AG04449 (cell line): Measurements from ENCODE around the gene BDNF.

Source experiments
- CTCF ChIA-PET: fragments of 350-600 bp; formaldehyde crosslinking; extraction: SDS; loops from one replicate; lab custom pipeline; 2021; ENCODE audit warnings: antibody characterized with exemption; lab: Yijun Ruan, JAX
- POLR2A ChIA-PET: fragments of 400-600, 350-600 bp; formaldehyde crosslinking; extraction: SDS; loops from one replicate; lab custom pipeline; 2020; ENCODE audit warnings: antibody characterized with exemption, inconsistent platforms; lab: Yijun Ruan, JAX
- DNase-seq: peaks from one replicate; pipeline ENCODE4 v3.0.0-alpha.2; 2010; ENCODE audit warnings: low read depth, low spot score
- H3K4me3 ChIP-seq: 2 replicates; pipeline ENCODE4 v1.5.1; 2011; ENCODE audit warnings: low read depth, mild to moderate bottlenecking, control low read depth, low read length
- TF ChIP-seq, protein P1 (sequence below): IDR thresholded peaks from one replicate; pipeline ENCODE4 v1.5.1; 2011; ENCODE audit warnings: mild to moderate bottlenecking, moderate library complexity, low read length, control low read depth, inconsistent platforms; ENCODE audit not compliant: insufficient read depth; ENCODE audit errors: missing control alignments

Gene BDNF

GRCh38 chr11:27718863-27719545 is 18.7 kb upstream of the BDNF start:
- CTCF ChIA-PET = interaction anchor here (1.0 to 7.7 kb wide), 4 partner anchors 16 to 811 kb away, joined by 3 to 132 read pairs (median 5); partner anchors contain the start of gene BDNF
- no peak for DNase-seq

DNA sequence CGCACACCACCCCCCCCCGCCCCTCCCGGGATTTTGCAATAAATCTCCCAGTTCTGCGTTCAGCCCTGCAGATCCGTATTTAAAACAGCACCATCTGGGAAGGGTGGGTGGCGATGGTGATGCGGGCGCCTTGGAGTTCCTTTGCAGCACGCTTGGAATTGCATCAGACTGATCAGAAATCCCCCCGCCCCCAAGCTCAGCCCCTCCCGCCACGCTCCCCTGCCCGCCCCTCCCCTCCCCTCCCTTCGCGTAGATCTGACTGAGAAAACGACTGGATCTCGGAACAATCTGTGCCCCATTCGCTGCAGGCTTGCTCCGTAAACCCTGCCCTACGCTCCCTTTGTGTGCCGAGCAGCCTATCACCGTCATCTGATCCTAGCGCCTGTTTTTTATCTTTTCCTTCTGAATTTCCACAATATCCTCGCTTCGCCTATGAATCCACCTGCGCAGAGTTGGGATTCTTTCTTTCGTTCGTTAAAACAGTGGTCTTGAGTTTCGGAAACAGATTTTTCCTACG is 18.1 kb upstream of the BDNF start:
- DNase-seq = peak; percentile 86
- peak overlapping the region; percentile 90 for H3K4me3 ChIP-seq
- ChIA-PET POLR2A (interaction anchor here (0.5 to 2.3 kb wide), 7 partner anchors 18 to 389 kb away, joined by 3 to 23 read pairs (median 7); partner anchors contain the start of genes BDNF, KIF18A and METTL15), CTCF (interaction anchor here (1.3 to 7.7 kb wide), 3 partner anchors 16 to 524 kb away, joined by 3 to 132 read pairs (median 4); partner anchors contain the start of gene BDNF)
- TF ChIP-seq, protein P1, sequence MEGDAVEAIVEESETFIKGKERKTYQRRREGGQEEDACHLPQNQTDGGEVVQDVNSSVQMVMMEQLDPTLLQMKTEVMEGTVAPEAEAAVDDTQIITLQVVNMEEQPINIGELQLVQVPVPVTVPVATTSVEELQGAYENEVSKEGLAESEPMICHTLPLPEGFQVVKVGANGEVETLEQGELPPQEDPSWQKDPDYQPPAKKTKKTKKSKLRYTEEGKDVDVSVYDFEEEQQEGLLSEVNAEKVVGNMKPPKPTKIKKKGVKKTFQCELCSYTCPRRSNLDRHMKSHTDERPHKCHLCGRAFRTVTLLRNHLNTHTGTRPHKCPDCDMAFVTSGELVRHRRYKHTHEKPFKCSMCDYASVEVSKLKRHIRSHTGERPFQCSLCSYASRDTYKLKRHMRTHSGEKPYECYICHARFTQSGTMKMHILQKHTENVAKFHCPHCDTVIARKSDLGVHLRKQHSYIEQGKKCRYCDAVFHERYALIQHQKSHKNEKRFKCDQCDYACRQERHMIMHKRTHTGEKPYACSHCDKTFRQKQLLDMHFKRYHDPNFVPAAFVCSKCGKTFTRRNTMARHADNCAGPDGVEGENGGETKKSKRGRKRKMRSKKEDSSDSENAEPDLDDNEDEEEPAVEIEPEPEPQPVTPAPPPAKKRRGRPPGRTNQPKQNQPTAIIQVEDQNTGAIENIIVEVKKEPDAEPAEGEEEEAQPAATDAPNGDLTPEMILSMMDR = no peak

More at GRCh38 chr11:27718863-27719545, 18.7 kb upstream of the BDNF start:
- H3K4me3 ChIP-seq = peak overlapping the region; percentile 90
- TF ChIP-seq, protein P1 = no peak
- POLR2A ChIA-PET = interaction anchor here (0.5 to 2.3 kb wide), 8 partner anchors 19 to 389 kb away, joined by 3 to 23 read pairs (median 6); partner anchors contain the start of genes BDNF, KIF18A and METTL15

DNA sequence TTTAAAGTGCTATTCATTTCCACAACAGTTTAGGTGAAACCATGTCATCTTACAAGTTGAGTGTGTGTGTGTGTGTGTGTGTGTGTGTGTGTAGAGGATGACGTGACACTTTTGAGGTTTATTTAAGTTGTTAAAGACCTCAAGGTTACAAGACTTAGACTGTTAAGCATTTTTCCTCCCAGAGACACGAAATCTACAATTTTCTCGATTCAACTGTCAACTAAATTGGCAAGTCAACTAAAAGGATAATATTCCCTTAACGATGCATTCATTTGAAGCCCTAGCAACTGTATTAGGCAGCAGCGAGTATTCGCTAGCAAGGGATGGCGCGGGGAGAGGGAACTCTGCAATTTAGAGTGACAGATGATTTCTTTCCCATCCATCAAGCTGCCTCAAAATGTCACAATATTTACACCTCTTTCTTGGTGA is 17.6 kb upstream of the BDNF start:
- ChIA-PET CTCF (interaction anchor here (0.7 to 7.7 kb wide), 23 partner anchors 8 to 1616 kb away, joined by 3 to 132 read pairs (median 4); partner anchors contain the start of gene BDNF), POLR2A (interaction anchor here (0.7 to 2.3 kb wide), 3 partner anchors 18 to 43 kb away, joined by 3 to 17 read pairs (median 9); partner anchors contain the start of gene BDNF)
- H3K4me3 ChIP-seq = peak overlapping the region; percentile 90
- DNase-seq = no peak
- TF ChIP-seq, protein P1 = no peak

- ChIA-PET POLR2A (interaction anchor here (0.7 to 1.9 kb wide), 5 partner anchors 17 to 391 kb away, joined by 3 to 9 read pairs (median 3); partner anchors contain the start of genes BDNF, KIF18A and METTL15), CTCF (interaction anchor here (0.7 to 7.7 kb wide), 28 partner anchors 8 to 1617 kb away, joined by 3 to 132 read pairs (median 4); partner anchors contain the start of genes BDNF, KIF18A and METTL15)
- TF ChIP-seq, protein P1 = peak; percentile 5
- H3K4me3 ChIP-seq = no peak overlapping the region; the same call in 1 of the 2 replicates
- no peak for DNase-seq
Observed at GRCh38 chr11:27717377-27717776, 17.1 kb upstream of the BDNF start.

DNA sequence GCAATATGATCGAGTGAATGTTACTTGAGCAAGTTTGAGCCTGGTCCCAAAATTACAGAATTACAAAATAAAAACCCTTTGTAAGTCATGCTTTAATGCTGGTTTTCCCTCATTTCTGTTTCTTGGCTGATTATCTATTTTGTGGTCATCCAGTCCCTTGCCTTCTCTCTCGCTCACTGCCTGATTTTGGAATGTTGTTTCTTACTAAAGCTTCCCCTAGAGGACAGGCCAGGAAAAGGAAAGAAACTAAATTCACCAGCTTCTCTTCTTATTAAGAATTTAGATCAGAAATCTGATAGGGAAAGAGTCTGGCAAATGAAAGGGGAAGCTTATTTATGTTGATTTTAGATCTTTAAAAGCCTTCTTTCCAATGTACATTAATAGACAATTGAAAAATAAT is 16.6 kb upstream of the BDNF start:
- peak; percentile 55 for DNase-seq
- TF ChIP-seq, protein P1 = peak; percentile 54
- ChIA-PET POLR2A (interaction anchor here (0.8 to 1.9 kb wide), 4 partner anchors 17 to 391 kb away, joined by 3 to 9 read pairs (median 4); partner anchors contain the start of genes BDNF, KIF18A and METTL15), CTCF (interaction anchor here (0.7 to 7.7 kb wide), 28 partner anchors 8 to 1617 kb away, joined by 3 to 132 read pairs (median 4); partner anchors contain the start of genes BDNF, KIF18A and METTL15)
- H3K4me3 ChIP-seq = no peak overlapping the region
